ENCODE results near the gene ZNRD2. TPM values are rescaled to one million over a fixed set of nuclear protein-coding genes. Genes with fewer than 3 reads are reported as not detected.
A peak's percentile ranks its signal among the peaks of the same experiment; 100 is the strongest.

Gene ZNRD2
- total RNA-seq, 1 experiment from 2014 or later: 31.7 TPM

- Histone ChIP-seq H4K20me1 (ENCODE audit: insufficient read depth, low read depth, low read length) (no peaks in the 10 kb centered on the region), H3K9me3 (ENCODE audit: low read length) (no peaks in the 10 kb centered on the region), H3K9ac (ENCODE audit: low read length) (no peak overlapping the region), H2AFZ (ENCODE audit: low read length) (no peak overlapping the region), H3K79me2 (ENCODE audit: low read length) (no peaks in the 10 kb centered on the region), H3K27ac (ENCODE audit: low read length) (no peak overlapping the region), H3K9me2 (replicated peaks; ENCODE audit: insufficient read depth, low read length) (no peaks in the 10 kb centered on the region), H3K4me1 (ENCODE audit: low read length) (peaks cover 23% of the 10 kb centered on the region), H3K4me2 (ENCODE audit: low read depth, low read length, poor library complexity, severe bottlenecking) (no peak overlapping the region), H3K4me3 (ENCODE audit: low read length) (no peak overlapping the region), H3K27me3 (ENCODE audit: low read length) (no peaks in the 10 kb centered on the region), H3K36me3 (ENCODE audit: insufficient read depth, low read length) (no peaks in the 10 kb centered on the region)
- no peak for DNase-seq
Measured at GRCh38 chr11:65583589-65583988, 13.3 kb downstream of the ZNRD2 start.

DNA sequence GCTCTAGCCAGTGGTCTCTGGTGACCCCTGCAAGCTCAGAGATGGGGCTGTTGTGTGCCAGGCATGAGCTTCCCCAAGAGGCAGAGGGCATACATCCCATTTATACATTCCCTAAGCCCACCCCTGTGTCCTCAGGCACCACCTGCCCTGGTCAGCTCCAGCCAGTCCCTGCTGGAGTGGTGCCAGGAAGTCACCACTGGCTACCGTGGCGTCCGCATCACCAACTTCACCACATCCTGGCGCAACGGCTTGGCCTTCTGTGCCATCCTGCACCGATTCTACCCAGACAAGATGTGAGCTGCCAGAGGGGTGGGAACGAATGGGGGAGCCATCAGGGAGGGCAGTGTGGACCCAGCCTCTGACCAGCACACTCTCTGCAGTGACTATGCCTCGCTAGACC lies 13.8 kb downstream of the ZNRD2 start:
- Histone ChIP-seq H4K20me1 (ENCODE audit: insufficient read depth, low read depth, low read length) (no peaks in the 10 kb centered on the region), H3K36me3 (ENCODE audit: insufficient read depth, low read length) (no peaks in the 10 kb centered on the region), H2AFZ (ENCODE audit: low read length) (no peak overlapping the region), H3K4me2 (ENCODE audit: low read depth, low read length, poor library complexity, severe bottlenecking) (no peak overlapping the region), H3K9me2 (replicated peaks; ENCODE audit: insufficient read depth, low read length) (no peaks in the 10 kb centered on the region), H3K79me2 (ENCODE audit: low read length) (no peaks in the 10 kb centered on the region), H3K27me3 (ENCODE audit: low read length) (no peaks in the 10 kb centered on the region), H3K4me3 (ENCODE audit: low read length) (no peak overlapping the region), H3K9me3 (ENCODE audit: low read length) (no peaks in the 10 kb centered on the region), H3K4me1 (ENCODE audit: low read length) (peaks cover 26% of the 10 kb centered on the region), H3K9ac (ENCODE audit: low read length) (no peak overlapping the region), H3K27ac (ENCODE audit: low read length) (no peak overlapping the region)
- DNase-seq: no peak

DNA sequence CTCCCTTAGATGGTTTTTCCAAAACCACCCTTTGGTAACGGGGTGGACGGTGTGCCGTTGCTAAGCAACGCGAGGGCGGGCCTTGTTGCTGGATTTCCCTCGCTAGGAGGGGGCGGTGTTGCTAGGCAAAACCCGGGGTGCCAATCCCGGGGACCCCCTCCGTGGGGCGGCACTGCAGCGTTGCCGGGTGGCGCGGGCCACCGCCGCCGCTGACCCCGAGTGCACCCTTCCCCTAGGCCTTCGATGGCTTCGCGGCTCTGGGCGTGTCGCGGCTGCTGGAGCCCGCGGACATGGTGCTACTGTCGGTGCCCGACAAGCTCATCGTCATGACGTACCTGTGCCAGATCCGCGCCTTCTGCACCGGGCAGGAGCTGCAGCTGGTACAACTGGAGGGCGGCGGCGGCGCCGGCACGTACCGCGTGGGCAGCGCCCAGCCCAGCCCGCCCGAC lies 14.5 kb downstream of the ZNRD2 start:
- Histone ChIP-seq H3K9ac (ENCODE audit: low read length) (no peak overlapping the region), H3K27me3 (ENCODE audit: low read length) (no peaks in the 10 kb centered on the region), H3K27ac (ENCODE audit: low read length) (no peak overlapping the region), H3K4me3 (ENCODE audit: low read length) (no peak overlapping the region), H3K36me3 (ENCODE audit: insufficient read depth, low read length) (no peaks in the 10 kb centered on the region), H3K9me2 (replicated peaks; ENCODE audit: insufficient read depth, low read length) (no peaks in the 10 kb centered on the region), H3K4me2 (ENCODE audit: low read depth, low read length, poor library complexity, severe bottlenecking) (no peak overlapping the region), H4K20me1 (ENCODE audit: insufficient read depth, low read depth, low read length) (no peaks in the 10 kb centered on the region), H3K9me3 (ENCODE audit: low read length) (no peaks in the 10 kb centered on the region), H3K4me1 (ENCODE audit: low read length) (peaks cover 26% of the 10 kb centered on the region), H2AFZ (ENCODE audit: low read length) (no peak overlapping the region), H3K79me2 (ENCODE audit: low read length) (no peaks in the 10 kb centered on the region)
- no peak for DNase-seq

- Histone ChIP-seq H3K36me3 (ENCODE audit: insufficient read depth, low read length) (no peaks in the 10 kb centered on the region), H3K27ac (ENCODE audit: low read length) (no peak overlapping the region)
Measured at GRCh38 chr11:65585396-65586246, 15.3 kb downstream of the ZNRD2 start.

DNA sequence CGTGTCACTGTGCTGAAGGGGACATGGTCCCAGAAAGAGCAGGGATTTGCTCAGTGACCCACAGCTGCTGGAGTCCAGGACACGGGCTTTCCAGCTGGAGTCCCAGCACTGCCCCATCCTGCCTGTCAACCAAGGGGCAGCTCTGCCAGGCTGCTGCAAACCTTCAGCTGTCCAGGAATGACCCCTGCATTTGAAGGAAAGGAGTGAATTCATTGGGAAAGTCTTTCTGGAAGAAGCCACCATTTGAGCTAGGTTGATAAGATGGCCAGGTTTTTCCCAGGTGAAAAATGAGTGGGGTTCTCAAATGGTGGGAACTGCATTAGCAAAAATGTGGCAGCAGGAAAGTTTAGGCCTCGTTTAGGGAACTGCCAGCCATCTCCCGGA lies 16.0 kb downstream of the ZNRD2 start:
- Histone ChIP-seq H3K9ac (ENCODE audit: low read length) (no peak overlapping the region), H3K27ac (ENCODE audit: low read length) (no peak overlapping the region), H3K9me3 (ENCODE audit: low read length) (no peaks in the 10 kb centered on the region), H3K27me3 (ENCODE audit: low read length) (no peaks in the 10 kb centered on the region), H3K4me2 (ENCODE audit: low read depth, low read length, poor library complexity, severe bottlenecking) (no peak overlapping the region), H3K36me3 (ENCODE audit: insufficient read depth, low read length) (no peaks in the 10 kb centered on the region), H3K9me2 (replicated peaks; ENCODE audit: insufficient read depth, low read length) (no peaks in the 10 kb centered on the region), H3K79me2 (ENCODE audit: low read length) (no peaks in the 10 kb centered on the region), H3K4me1 (ENCODE audit: low read length) (peaks cover 26% of the 10 kb centered on the region), H2AFZ (ENCODE audit: low read length) (no peak overlapping the region), H3K4me3 (ENCODE audit: low read length) (no peak overlapping the region), H4K20me1 (ENCODE audit: insufficient read depth, low read depth, low read length) (no peaks in the 10 kb centered on the region)
- no peak for DNase-seq

More at GRCh38 chr11:65585396-65586246, 15.3 kb downstream of the ZNRD2 start:
- Histone ChIP-seq H3K9me3 (ENCODE audit: low read length) (no peaks in the 10 kb centered on the region), H3K4me3 (ENCODE audit: low read length) (no peak overlapping the region), H3K27me3 (ENCODE audit: low read length) (no peaks in the 10 kb centered on the region), H3K4me1 (ENCODE audit: low read length) (peaks cover 26% of the 10 kb centered on the region), H3K9me2 (replicated peaks; ENCODE audit: insufficient read depth, low read length) (no peaks in the 10 kb centered on the region), H3K4me2 (ENCODE audit: low read depth, low read length, poor library complexity, severe bottlenecking) (no peak overlapping the region), H3K9ac (ENCODE audit: low read length) (no peak overlapping the region), H4K20me1 (ENCODE audit: insufficient read depth, low read depth, low read length) (no peaks in the 10 kb centered on the region), H2AFZ (ENCODE audit: low read length) (no peak overlapping the region), H3K79me2 (ENCODE audit: low read length) (no peaks in the 10 kb centered on the region)
- DNase-seq: no peak

GRCh38 chr11:65586676-65587075 lies 16.4 kb downstream of the ZNRD2 start:
- H3K9me2 ChIP-seq (replicated peaks; ENCODE audit: insufficient read depth, low read length): no peaks in the 10 kb centered on the region
- no peak overlapping the region for H3K4me3 ChIP-seq (ENCODE audit: low read length)
- no peaks in the 10 kb centered on the region for H3K27me3 ChIP-seq (ENCODE audit: low read length)
- H3K9ac ChIP-seq (ENCODE audit: low read length): no peak overlapping the region
- H2AFZ ChIP-seq (ENCODE audit: low read length): no peak overlapping the region
- no peak overlapping the region for H3K4me2 ChIP-seq (ENCODE audit: low read depth, low read length, poor library complexity, severe bottlenecking)
- H4K20me1 ChIP-seq (ENCODE audit: insufficient read depth, low read depth, low read length): no peaks in the 10 kb centered on the region
- no peaks in the 10 kb centered on the region for H3K36me3 ChIP-seq (ENCODE audit: insufficient read depth, low read length)
- DNase-seq: no peak
- H3K9me3 ChIP-seq (ENCODE audit: low read length): no peaks in the 10 kb centered on the region
- H3K79me2 ChIP-seq (ENCODE audit: low read length): no peaks in the 10 kb centered on the region
- peaks cover 26% of the 10 kb centered on the region for H3K4me1 ChIP-seq (ENCODE audit: low read length)
- H3K27ac ChIP-seq (ENCODE audit: low read length): no peak overlapping the region

GRCh38 chr11:65588199-65589054 lies 18.1 kb downstream of the ZNRD2 start:
- Histone ChIP-seq H3K4me2 (ENCODE audit: low read depth, low read length, poor library complexity, severe bottlenecking) (peak overlapping the region; percentile 40), H2AFZ (ENCODE audit: low read length) (no peak overlapping the region), H3K9me3 (ENCODE audit: low read length) (no peaks in the 10 kb centered on the region), H3K9ac (ENCODE audit: low read length) (peak overlapping the region; percentile 52), H3K4me3 (ENCODE audit: low read length) (no peak overlapping the region; the same call in 1 of the 2 replicates), H3K4me1 (ENCODE audit: low read length) (peaks cover 26% of the 10 kb centered on the region), H4K20me1 (ENCODE audit: insufficient read depth, low read depth, low read length) (no peaks in the 10 kb centered on the region), H3K36me3 (ENCODE audit: insufficient read depth, low read length) (no peaks in the 10 kb centered on the region), H3K27me3 (ENCODE audit: low read length) (no peaks in the 10 kb centered on the region), H3K27ac (ENCODE audit: low read length) (peak overlapping the region; percentile 80), H3K9me2 (replicated peaks; ENCODE audit: insufficient read depth, low read length) (no peaks in the 10 kb centered on the region), H3K79me2 (ENCODE audit: low read length) (no peaks in the 10 kb centered on the region)
- DNase-seq: peak; percentile 91

All from Karpas-422 (cell line).